HG02970 (cell line): Measurements from ENCODE around the gene NRXN3.
"Not testable (repeated sequence)": the region's sequence is repeated elsewhere in the genome, so short reads cannot be mapped to it uniquely, and the experiment has no call there.

Experiments used
- ATAC-seq: cut with Tn5 transposase; IDR thresholded peaks from one replicate; pipeline ENCODE4 v1.9.1; 2021; ENCODE audit warnings: mild to moderate bottlenecking, moderate library complexity, moderate number of reproducible peaks; ENCODE audit not compliant: unreplicated experiment, low FRiP score

Gene NRXN3

GRCh38 chr14:79083356-79083755 lies 913.2 kb downstream of the NRXN3 start:
- no peak for ATAC-seq

GRCh38 chr14:79084861-79085260 lies 914.7 kb downstream of the NRXN3 start:
- ATAC-seq: no peak

- ATAC-seq: no peak
Measured at GRCh38 chr14:79089576-79089975, 919.4 kb downstream of the NRXN3 start.

- no peak for ATAC-seq
Measured at GRCh38 chr14:79090641-79091180, 920.5 kb downstream of the NRXN3 start.

- no peak for ATAC-seq
Measured at GRCh38 chr14:79091381-79091963, 921.3 kb downstream of the NRXN3 start.

GRCh38 chr14:79093531-79093930 lies 923.4 kb downstream of the NRXN3 start:
- no peak for ATAC-seq

GRCh38 chr14:79094951-79095350 lies 924.8 kb downstream of the NRXN3 start:
- ATAC-seq: no peak

- ATAC-seq: no peak
Measured at GRCh38 chr14:79096811-79097210, 926.6 kb downstream of the NRXN3 start.

- no peak for ATAC-seq
Measured at GRCh38 chr14:79098324-79098723, 928.2 kb downstream of the NRXN3 start.

- ATAC-seq: no peak
Measured at GRCh38 chr14:79100578-79100977, 930.4 kb downstream of the NRXN3 start.

- ATAC-seq: no peak
Measured at GRCh38 chr14:79101388-79101787, 931.2 kb downstream of the NRXN3 start.

- no peak for ATAC-seq
Measured at GRCh38 chr14:79103764-79104163, 933.6 kb downstream of the NRXN3 start.

- ATAC-seq: not testable (repeated sequence)
Measured at GRCh38 chr14:79110564-79110963, 940.4 kb downstream of the NRXN3 start.

GRCh38 chr14:79111987-79112501 lies 941.9 kb downstream of the NRXN3 start:
- ATAC-seq: no peak

GRCh38 chr14:79117561-79117960 lies 947.4 kb downstream of the NRXN3 start:
- no peak for ATAC-seq

- ATAC-seq: no peak
Measured at GRCh38 chr14:79118291-79118690, 948.1 kb downstream of the NRXN3 start.

- ATAC-seq: no peak
Measured at GRCh38 chr14:79134361-79134760, 964.2 kb downstream of the NRXN3 start.

GRCh38 chr14:79136071-79137044 lies 966.2 kb downstream of the NRXN3 start:
- no peak for ATAC-seq

GRCh38 chr14:79137045-79137430 lies 966.9 kb downstream of the NRXN3 start:
- ATAC-seq: no peak

GRCh38 chr14:79137836-79138235 lies 967.7 kb downstream of the NRXN3 start:
- ATAC-seq: no peak

- no peak for ATAC-seq
Measured at GRCh38 chr14:79144896-79145295, 974.7 kb downstream of the NRXN3 start.
